Thoracic aorta (tissue), 2 donors: ENCODE measurements around the gene ELOVL1. TPM values are rescaled to one million over a fixed set of nuclear protein-coding genes. Genes with fewer than 3 reads are reported as not detected.

ENCODE experiments used
- ATAC-seq: fragments of 150-250 bp; one replicate; pipeline ENCODE4 v1.8.0; 2017; ENCODE audit warnings: low read depth; ENCODE audit not compliant: insufficient number of reproducible peaks, low FRiP score
- DNase-seq: peaks from one replicate; pipeline ENCODE4 v3.0.0-alpha.2; 2020; ENCODE audit warnings: low spot score
- H3K27ac ChIP-seq, 2 donors: fragments of 200-600 bp; sonication (generic); 1 replicate in 1 of 2; 2 replicates in 1 of 2; pipeline ENCODE4 v1.5.1; 2016; ENCODE audit warnings: mild to moderate bottlenecking in 2 of 2, moderate library complexity in 2 of 2
- H3K27me3 ChIP-seq: fragments of 200-600 bp; sonication (generic); replicated peaks from 2 replicates; pipeline ENCODE4 v1.6.0; 2016; ENCODE audit warnings: mild to moderate bottlenecking; ENCODE audit not compliant: insufficient read depth
- H3K36me3 ChIP-seq: fragments of 200-600 bp; sonication (generic); one replicate; pipeline ENCODE4 v1.5.1; 2016
- H3K4me1 ChIP-seq, 2 donors: fragments of 200-600 bp; sonication (generic); 1 replicate in 1 of 2; 2 replicates in 1 of 2; pipeline versions ENCODE4 v1.5.1 to v1.6.0; 2016; ENCODE audit warnings: low read depth in 2 of 2, mild to moderate bottlenecking in 1 of 2; ENCODE audit not compliant: control insufficient read depth in 1 of 2
- H3K4me3 ChIP-seq: fragments of 200-600 bp; sonication (generic); 2 replicates; pipeline ENCODE4 v1.5.1; 2016; ENCODE audit warnings: mild to moderate bottlenecking
- H3K9me3 ChIP-seq: fragments of 200-600 bp; sonication (generic); 2 replicates; pipeline ENCODE4 v1.5.1; 2016
- CTCF ChIP-seq: fragments of 200-600 bp; sonication (generic); IDR thresholded peaks from one replicate; pipeline ENCODE4 v1.5.1; 2019; ENCODE audit warnings: antibody characterized with exemption
- total RNA-seq, 2 donors: library from RNA; depleted of rRNA; stranded (reverse); fragments of >200 nt; gene quantifications; one replicate each; pipeline versions ENCODE4 v1.1.0 to v1.2.3, GENCODE V29; 2016

Gene ELOVL1
- total RNA-seq, 2 donors from 2014 or later: 36.3 to 40.8 TPM

- no peak for DNase-seq
- ATAC-seq: no peak
- H3K36me3 ChIP-seq: peaks cover 39% of the 10 kb centered on the region
- H3K4me1 ChIP-seq: peaks cover 15 to 23% of the 10 kb centered on the region in 2 donors
- peak overlapping the region; percentile 91 for H3K4me3 ChIP-seq
- H3K9me3 ChIP-seq: no peaks in the 10 kb centered on the region
- TF ChIP-seq CTCF: no peak
- peak overlapping the region; percentile 66 to 85 for H3K27ac ChIP-seq
- no peaks in the 10 kb centered on the region for H3K27me3 ChIP-seq
Observed at GRCh38 chr1:43366601-43367025, 1.2 kb downstream of the ELOVL1 start.

GRCh38 chr1:43366179-43366578 lies 1.6 kb downstream of the ELOVL1 start:
- no peak for DNase-seq
- Histone ChIP-seq H3K36me3 (peaks cover 41% of the 10 kb centered on the region), H3K4me3 (peak overlapping the region; percentile 91)

GRCh38 chr1:43365678-43366077 lies 2.1 kb downstream of the ELOVL1 start:
- Histone ChIP-seq H3K9me3 (no peaks in the 10 kb centered on the region), H3K4me1 (peaks cover 15 to 23% of the 10 kb centered on the region in 2 donors), H3K27me3 (no peaks in the 10 kb centered on the region), H3K4me3 (no peak overlapping the region), H3K36me3 (peaks cover 41% of the 10 kb centered on the region), H3K27ac (peak overlapping the region; percentile 66 to 85)
- no peak for ATAC-seq
- no peak for TF ChIP-seq CTCF
- DNase-seq: no peak

More at GRCh38 chr1:43366179-43366578, 1.6 kb downstream of the ELOVL1 start:
- Histone ChIP-seq H3K27me3 (no peaks in the 10 kb centered on the region), H3K27ac (peak overlapping the region; percentile 66 to 85), H3K9me3 (no peaks in the 10 kb centered on the region), H3K4me1 (peaks cover 15 to 23% of the 10 kb centered on the region in 2 donors)
- no peak for ATAC-seq
- TF ChIP-seq CTCF: no peak

- no peak for TF ChIP-seq CTCF
- H3K36me3 ChIP-seq: peaks cover 41% of the 10 kb centered on the region
- no peak overlapping the region for H3K27ac ChIP-seq
- H3K27me3 ChIP-seq: no peaks in the 10 kb centered on the region
- no peak overlapping the region for H3K4me3 ChIP-seq
- ATAC-seq: no peak
- H3K4me1 ChIP-seq: peaks cover 19 to 26% of the 10 kb centered on the region in 2 donors
- no peak for DNase-seq
- H3K9me3 ChIP-seq: no peaks in the 10 kb centered on the region
Observed at GRCh38 chr1:43363935-43364525, 3.8 kb downstream of the ELOVL1 start.

- ATAC-seq (no peak), DNase-seq (no peak)
- Histone ChIP-seq H3K9me3 (no peaks in the 10 kb centered on the region), H3K4me3 (no peak overlapping the region), H3K36me3 (peaks cover 41% of the 10 kb centered on the region), H3K4me1 (peaks cover 16 to 22% of the 10 kb centered on the region in 2 donors), H3K27me3 (no peaks in the 10 kb centered on the region), H3K27ac (no peak overlapping the region)
- no peak for TF ChIP-seq CTCF
Observed at GRCh38 chr1:43363283-43363934, 4.4 kb downstream of the ELOVL1 start.
